ENCODE data around the gene RPS6KA5. TPM values are rescaled to one million over a fixed set of nuclear protein-coding genes. Genes with fewer than 3 reads are reported as not detected.

Gene RPS6KA5
- total RNA-seq, 1 donor from 2014 or later, result 14.6 TPM

DNA sequence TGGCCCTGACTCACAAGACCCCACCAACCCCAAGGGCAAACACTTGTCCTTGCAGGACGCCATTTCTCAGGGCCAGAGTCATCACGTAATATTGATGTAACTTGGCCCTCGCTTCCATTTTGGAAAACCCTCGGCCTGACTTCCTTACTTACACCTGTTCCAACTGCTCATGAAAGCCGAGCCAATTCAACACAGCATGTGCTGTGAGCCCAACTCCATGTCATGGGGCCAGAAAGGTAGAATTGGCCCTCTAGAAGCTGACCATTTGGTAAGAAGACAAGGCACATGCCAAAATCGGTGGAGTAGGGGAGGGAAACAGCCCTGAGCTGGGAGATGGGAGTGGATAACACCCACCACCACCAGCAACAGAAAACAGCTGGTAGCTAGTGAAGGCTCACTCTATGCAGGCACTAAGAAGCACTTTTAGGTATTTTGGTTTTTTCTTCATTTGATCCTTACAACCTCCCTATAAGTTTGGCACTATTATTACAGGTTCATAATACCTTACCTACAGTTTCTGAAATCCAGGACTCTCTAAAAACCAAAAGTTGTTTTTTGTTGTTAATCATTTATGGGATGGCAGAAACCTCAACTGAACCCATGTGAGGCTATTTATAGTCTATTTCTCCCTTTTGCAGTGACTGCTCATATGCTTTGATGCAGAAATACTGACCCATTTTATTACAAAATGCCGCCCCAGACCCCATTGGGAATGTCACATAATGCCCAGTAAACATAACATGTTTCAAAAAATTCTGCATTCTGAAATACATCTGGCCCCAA is 250.7 kb downstream of the RPS6KA5 start:
- DNase-seq, result no peak
- intact Hi-C loops (cut with DNase I), result loop anchor here (10.0 kb wide), 1 partner anchor 415 kb away; the partner anchor contains the start of gene CALM1
- ATAC-seq (ENCODE audit: poor library complexity), result no peak

DNA sequence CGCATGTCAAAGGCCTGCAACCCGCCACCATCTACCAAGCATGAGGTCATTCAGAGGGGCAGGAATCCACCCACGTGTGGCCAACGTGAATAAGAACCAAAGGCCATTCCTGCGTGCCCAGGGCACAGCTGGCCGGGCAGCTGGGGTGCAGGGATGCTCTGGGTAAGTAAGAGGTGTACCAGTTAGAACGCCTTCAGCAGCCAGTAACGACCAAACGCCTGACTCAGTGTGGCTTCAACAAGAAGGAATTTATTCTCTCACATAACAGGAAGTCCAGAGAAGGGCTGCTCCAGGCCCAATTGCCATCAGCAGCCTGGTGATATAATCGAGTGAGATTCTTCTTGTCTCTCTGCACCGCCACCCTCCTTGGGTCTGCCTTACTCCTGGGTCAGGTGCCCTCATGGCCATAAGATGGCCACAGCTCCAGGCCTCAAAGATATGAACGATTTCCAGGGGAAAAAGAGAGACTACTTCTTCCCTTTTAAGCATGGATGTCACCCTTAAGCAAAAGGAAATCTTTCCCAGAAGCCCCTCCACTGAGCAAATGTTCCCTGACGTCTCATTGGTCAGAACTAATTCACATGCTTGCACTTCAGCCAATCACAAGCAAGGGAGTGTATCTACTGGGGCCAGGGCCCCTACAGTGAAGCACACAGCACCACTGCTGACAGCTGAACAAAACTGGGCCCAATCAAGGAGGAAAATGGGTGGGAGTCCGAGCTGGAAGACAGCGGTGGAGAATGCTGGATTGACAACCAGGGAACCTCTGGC is 251.5 kb downstream of the RPS6KA5 start:
- DNase-seq (no peak), ATAC-seq (ENCODE audit: poor library complexity) (no peak)
- intact Hi-C loops (cut with DNase I), result no loop called here

DNA sequence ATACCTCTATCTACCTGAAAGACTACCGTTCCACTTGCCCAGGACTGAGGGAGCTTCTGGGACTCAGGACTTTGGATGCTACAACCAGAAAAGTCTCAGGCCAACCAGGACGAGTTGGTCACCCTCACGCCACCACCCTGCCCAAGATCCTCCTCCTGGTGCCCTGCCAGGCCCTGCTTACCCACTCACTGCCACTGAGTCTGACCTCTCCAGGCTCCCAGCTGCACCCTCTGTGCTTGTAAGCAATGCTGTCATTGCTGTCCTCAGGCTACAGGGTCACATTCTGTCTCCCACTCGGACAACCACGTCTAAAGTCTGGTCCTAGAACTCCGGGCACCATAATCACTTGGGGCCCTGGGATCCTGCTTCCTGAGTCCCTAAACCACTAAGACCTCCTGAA is 253.4 kb downstream of the RPS6KA5 start:
- intact Hi-C loops (cut with DNase I), result no loop called here
- ATAC-seq (ENCODE audit: poor library complexity), result peak; percentile 18
- DNase-seq, result no peak

DNA sequence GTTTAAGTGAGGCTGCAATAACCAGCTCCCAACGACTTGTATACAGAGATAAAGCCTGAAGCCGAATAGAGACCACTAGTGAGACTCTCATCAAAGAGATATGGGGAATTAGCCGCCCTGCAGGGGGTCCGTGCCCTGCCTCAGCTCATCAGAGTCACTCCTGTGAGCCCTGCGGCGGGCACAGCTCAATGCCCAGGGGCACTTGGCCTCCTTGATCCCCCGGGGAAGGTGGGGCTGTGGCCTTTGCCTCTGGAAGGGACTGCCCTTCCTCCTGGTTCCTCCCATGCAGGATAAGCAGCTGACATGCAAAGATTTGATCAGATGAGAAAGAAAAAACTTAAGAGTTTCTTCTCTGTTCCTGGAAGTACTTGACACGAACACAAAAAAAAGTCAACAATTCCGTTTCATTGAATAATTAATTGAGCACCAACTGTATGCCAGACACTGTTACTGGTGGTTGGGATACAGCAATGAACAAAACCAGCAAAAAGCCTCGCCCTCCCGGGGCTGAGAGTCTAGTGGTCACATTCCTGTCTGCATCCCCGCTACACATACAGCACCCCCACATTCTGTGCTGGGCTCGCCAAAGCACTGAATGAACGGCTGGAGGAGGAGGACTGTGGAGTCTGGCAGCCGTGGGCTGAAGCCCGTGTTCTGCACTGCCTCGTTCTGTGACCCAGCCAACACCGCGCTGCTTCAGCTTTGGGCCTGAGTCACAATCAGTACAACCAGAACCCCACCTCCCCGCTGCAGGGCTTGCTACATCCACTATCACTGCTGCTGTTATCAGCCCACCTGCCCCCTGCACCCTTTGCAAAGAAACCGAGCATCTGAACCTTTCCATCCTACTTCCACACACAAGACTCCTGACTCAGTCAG is 254.5 kb downstream of the RPS6KA5 start:
- peak; percentile 71 for ATAC-seq (ENCODE audit: poor library complexity)
- peak; percentile 72 for DNase-seq
- intact Hi-C loops (cut with DNase I), result no loop called here

DNA sequence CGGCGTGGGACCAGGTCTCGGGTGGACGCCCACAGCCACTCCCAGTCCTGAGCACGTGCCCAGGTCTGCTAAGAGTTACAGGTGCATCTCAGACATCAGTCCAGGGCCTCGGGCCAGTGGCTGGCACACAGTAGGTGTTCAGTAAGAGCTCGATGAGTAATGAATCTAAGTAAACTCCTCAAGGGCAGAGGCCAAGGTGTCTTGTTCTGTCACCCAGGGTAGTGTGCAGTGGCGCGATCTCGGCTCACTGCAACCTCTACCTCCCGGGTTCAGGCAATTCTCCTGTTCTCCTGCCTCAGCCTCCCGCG is 255.4 kb downstream of the RPS6KA5 start:
- DNase-seq, result no peak
- intact Hi-C loops (cut with DNase I), result no loop called here
- no peak for ATAC-seq (ENCODE audit: poor library complexity)

DNA sequence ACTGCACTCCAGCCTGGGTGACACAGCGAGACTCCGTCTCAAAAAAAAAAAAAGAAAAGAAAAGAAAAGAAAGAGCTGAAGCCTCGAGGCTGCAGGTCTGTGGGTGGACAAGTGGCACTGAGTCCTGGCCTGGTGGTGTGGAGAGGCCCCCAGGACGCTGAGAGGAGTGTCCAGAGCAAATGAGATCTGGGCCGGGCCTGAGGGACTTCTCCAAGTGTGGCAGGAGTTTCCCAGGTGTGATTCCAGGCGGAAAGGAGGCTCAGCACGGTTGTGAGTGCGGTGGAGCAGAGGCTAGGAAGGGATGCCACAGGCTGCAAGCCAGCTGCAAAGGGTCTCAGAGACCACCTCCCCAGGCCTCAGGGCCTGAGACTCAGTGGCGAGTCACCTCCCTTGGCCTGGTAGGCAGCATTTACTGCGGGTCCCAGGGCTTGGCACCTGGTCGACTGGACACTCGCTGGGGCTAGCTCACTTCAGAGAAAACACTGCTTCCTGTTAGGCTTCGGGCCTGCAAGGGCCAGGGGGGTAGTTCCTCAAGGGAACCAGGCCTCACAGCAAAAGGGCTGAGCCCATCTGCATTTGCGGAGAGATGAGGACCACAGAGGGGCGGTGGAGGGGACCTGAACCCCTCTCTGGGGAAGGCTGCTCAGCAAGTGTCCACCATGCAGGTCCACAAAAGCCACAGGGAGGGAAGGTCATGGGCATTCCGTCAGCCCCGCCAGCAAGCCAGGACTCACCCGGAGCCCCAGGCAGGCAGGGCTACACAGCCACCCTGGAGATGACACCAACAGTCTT is 256.0 kb downstream of the RPS6KA5 start:
- ATAC-seq (ENCODE audit: poor library complexity) (no peak), DNase-seq (no peak)
- intact Hi-C loops (cut with DNase I), result no loop called here

DNA sequence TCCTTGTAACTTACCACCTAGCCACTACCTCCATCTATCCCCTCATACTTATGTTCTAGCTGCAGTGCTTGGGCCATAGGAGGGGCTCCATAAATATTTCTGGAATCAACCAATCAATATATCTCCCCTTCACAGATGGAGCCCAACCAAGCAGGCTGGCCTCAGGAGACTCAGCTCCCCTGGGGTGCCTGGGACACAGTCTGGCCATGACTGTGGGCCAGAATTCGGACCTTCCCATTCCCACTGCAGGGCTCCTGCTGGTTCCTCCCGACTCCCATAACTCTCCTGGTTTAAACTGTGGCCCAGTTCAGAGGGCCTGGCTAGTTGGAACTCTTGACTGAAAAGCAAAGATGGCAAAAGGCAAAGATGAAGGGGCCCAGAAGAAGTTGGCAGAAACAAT is 257.2 kb downstream of the RPS6KA5 start:
- intact Hi-C loops (cut with DNase I), result no loop called here
- DNase-seq, result no peak
- no peak for ATAC-seq (ENCODE audit: poor library complexity)

DNA sequence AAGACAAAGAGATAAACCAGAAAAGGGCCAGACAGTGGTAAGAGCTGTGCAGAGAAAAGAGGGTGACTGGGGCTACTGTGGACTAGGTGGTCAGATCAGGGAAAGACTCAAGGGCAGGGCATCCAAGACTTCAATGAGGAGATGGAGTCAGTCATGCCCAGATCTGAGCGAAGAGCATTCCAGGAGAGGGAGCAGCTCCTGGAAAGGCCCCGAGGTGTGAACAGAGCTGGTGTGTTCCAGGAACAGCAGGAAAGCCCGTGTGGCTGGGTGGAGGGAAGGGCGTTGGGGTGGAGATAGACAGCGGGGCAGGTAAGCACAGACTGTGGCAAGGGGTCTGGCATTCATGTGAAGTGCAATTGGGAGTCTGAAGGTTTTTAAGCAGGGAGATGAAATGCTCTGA is 261.0 kb downstream of the RPS6KA5 start:
- ATAC-seq (ENCODE audit: poor library complexity) (no peak), DNase-seq (no peak)
- intact Hi-C loops (cut with DNase I), result no loop called here

DNA sequence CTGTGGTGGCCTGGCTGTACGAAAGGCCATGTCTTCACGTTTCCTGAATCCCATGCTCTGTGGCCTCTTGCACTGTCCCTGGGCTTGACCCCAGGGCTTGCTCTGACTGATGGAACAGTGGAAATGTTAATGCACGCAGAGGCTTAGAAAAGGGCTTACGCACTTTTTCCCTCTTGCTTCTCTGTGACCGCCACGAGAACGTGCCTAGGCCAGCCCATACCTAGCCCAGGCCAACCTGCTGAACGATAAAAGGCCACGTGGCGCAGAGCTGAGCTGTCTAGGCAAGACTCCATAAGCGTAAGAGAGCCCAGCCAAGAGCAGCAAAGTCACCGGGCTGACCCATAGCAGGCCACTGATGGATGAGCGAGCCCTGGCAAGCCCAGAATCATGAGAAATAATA is 262.5 kb downstream of the RPS6KA5 start:
- intact Hi-C loops (cut with DNase I), result no loop called here
- ATAC-seq (ENCODE audit: poor library complexity) (no peak), DNase-seq (no peak)

Other genes starting within 250 kb of the RPS6KA5 start
- gene TTC7B, start 244.2 kb downstream of the RPS6KA5 start, total RNA-seq, result 60.3 TPM
- gene DGLUCY, start 53.4 kb upstream of the RPS6KA5 start, total RNA-seq, result 240 TPM
- 0.13 TPM for gene GPR68, start 184.1 kb upstream of the RPS6KA5 start, total RNA-seq

Measured in Right ventricle myocardium superior (tissue), 1 donor.